GM10248 (cell line): ENCODE data around the gene SMAD3.

Experiments used
- CTCF ChIA-PET: fragments of 300-600 bp; sonication (Branson Sonifier 250); formaldehyde crosslinking; extraction: SDS; loops from one replicate; lab custom pipeline; 2021; ENCODE audit warnings: antibody characterized with exemption; lab: Yijun Ruan, JAX
- POLR2A ChIA-PET: fragments of 350-650 bp; sonication (Branson Sonifier 250); formaldehyde crosslinking; extraction: SDS; loops from one replicate; lab custom pipeline; 2020; ENCODE audit warnings: antibody characterized with exemption; lab: Yijun Ruan, JAX
- DNase-seq: peaks from one replicate; pipeline ENCODE4 v3.0.0; 2012; ENCODE audit errors: extremely low spot score
- CTCF ChIP-seq: IDR thresholded peaks from 2 replicates; pipeline ENCODE4 v1.5.1; 2012; ENCODE audit warnings: mild to moderate bottlenecking, low read depth; ENCODE audit errors: extremely low read depth, missing control alignments, control extremely low read depth

SMAD3 gene

GRCh38 chr15:67127965-67128364, 62.6 kb downstream of the SMAD3 start:
- no peak for DNase-seq
- no peak for TF ChIP-seq CTCF
- CTCF ChIA-PET = interaction anchor here (1.1 to 1.7 kb wide), 4 partner anchors 11 to 31 kb away, joined by 3 to 7 read pairs (median 4); no protein-coding TSS in a partner anchor
- POLR2A ChIA-PET = no interaction called here

GRCh38 chr15:67130166-67130565, 64.8 kb downstream of the SMAD3 start:
- CTCF ChIA-PET = interaction anchor here (1.5 to 1.6 kb wide), 2 partner anchors 10 to 16 kb away, joined by 3 to 7 read pairs; no protein-coding TSS in a partner anchor
- no peak for TF ChIP-seq CTCF
- no peak for DNase-seq
- POLR2A ChIA-PET = no interaction called here

DNA sequence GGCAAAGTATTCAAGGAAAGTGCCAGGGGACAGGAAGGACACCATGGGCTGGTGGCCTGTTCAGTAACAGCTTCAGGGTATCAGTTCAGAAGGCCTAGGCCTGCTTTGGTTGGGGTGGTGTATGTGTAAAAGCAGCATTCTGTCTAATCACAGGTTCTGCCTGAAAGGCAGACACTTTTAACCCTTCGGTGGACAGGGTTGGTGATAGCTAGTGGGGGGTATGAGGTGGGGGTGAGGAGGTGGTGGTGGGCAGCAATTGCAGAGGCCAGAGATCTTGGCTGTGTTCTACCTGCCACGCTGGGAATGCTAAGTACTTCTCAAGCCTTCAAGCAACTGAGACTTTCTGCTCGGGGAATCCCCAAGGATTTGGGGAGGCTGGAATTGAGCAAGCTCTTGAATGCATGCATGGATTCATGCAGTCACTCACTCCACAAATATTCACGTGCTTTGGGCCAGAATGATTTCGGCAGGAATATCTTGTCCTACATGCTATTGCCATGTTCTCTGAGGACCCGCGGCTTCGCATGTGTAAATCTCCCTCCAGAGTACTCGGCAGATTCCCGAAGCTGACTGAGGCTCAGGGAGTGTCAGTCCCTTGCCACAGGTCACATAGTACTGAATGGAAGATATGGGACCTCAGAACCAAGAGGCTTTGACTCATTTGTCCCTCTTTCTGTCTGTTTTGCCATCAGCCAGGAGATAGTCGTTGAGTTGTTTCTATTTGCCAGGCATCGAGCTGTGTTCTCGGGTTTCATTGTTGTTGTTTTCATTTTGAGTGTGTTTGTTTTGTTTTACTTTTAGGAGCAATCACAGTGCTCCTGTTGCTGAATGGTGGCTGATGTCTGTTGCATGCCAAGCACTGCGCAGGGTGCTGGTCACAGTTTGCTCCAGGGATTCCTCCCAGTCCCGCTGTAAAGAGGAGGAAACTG, 65.5 kb downstream of the SMAD3 start:
- TF ChIP-seq CTCF = no peak
- no peak for DNase-seq
- POLR2A ChIA-PET = interaction anchor here (0.8 kb wide), 1 partner anchor 9 kb away, joined by 3 read pairs; no protein-coding TSS in a partner anchor
- CTCF ChIA-PET = interaction anchor here (1.5 kb wide), 1 partner anchor 17 kb away, joined by 3 read pairs; no protein-coding TSS in a partner anchor

DNA sequence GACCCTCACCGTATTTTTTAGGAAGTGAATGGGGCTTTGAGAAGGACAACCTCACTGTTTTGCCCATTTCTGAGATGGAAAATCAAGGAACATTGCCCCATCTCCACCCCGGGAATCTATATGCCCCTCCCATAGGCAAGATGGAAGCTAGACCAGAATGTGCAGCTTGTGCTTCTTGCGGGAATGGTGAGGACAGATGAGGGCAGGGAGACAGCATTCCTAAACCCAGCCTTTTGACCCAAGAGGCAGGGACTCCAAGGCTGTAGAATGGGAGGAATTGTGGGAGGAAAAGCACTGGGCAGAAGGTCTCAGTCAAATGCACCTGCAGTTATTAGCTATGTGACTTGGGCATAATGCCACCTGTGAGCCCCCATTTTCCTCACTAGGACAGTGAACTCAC, 66.9 kb downstream of the SMAD3 start:
- CTCF ChIA-PET = no interaction called here
- no peak for TF ChIP-seq CTCF
- DNase-seq = no peak
- POLR2A ChIA-PET = no interaction called here

- ChIA-PET POLR2A (no interaction called here), CTCF (no interaction called here)
- TF ChIP-seq CTCF = no peak
- DNase-seq = no peak
Observed at GRCh38 chr15:67133026-67133425, 67.6 kb downstream of the SMAD3 start.

DNA sequence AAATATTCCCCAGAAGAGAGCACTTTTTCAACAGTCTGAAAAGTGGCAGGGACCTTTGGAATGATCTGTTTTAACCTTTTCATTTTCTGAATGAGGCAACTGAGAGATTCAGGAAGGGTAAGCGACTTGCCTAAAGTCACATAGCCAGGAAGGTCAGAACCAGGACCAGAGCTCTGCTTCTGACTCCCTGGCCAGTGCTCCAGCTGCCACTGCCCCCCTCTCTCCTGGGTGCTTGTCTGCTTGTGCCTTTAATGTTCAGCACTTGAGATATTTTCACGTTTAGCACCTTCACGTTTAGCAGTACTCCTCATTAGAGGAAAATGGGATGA, 68.3 kb downstream of the SMAD3 start:
- no peak for TF ChIP-seq CTCF
- CTCF ChIA-PET = interaction anchor here (1.0 to 2.9 kb wide), 4 partner anchors 9 to 29 kb away, joined by 4 to 8 read pairs (median 6); no protein-coding TSS in a partner anchor
- POLR2A ChIA-PET = no interaction called here
- no peak for DNase-seq
